HEK293T (cell line): Measurements from ENCODE around the gene HMX1.

Source experiments
- ARNT ChIP-seq: fragments of 450-650 bp; IDR thresholded peaks from 2 replicates; pipeline ENCODE4 v1.6.1; 2017; ENCODE audit warnings: mild to moderate bottlenecking
- BHLHE40 ChIP-seq: fragments of 450-650 bp; IDR thresholded peaks from 2 replicates; pipeline ENCODE4 v1.6.1; 2016; ENCODE audit warnings: mild to moderate bottlenecking, moderate library complexity, borderline replicate concordance
- ELF4 ChIP-seq: fragments of 450-650 bp; IDR thresholded peaks from 2 replicates; pipeline ENCODE4 v1.6.1; 2017; ENCODE audit warnings: antibody characterized with exemption
- FOXA1 ChIP-seq: fragments of 450-650 bp; IDR thresholded peaks from 2 replicates; pipeline ENCODE4 v1.6.1; 2016; ENCODE audit warnings: mild to moderate bottlenecking
- L3MBTL2 ChIP-seq: fragments of 450-650 bp; conservative IDR thresholded peaks from 2 replicates; pipeline ENCODE4 v1.6.1; 2016; ENCODE audit warnings: mild to moderate bottlenecking
- NFRKB ChIP-seq: fragments of 450-650 bp; IDR thresholded peaks from 2 replicates; pipeline ENCODE4 v1.6.1; 2016; ENCODE audit warnings: mild to moderate bottlenecking, moderate library complexity
- PKNOX1 ChIP-seq: fragments of 450-650 bp; IDR thresholded peaks from 2 replicates; pipeline ENCODE4 v1.6.1; 2016
- SP1 ChIP-seq: fragments of 450-650 bp; IDR thresholded peaks from 2 replicates; pipeline ENCODE4 v1.6.1; 2017
- SUZ12 ChIP-seq: fragments of 450-650 bp; IDR thresholded peaks from 2 replicates; pipeline ENCODE4 v1.6.1; 2016; ENCODE audit warnings: mild to moderate bottlenecking

GRCh38 chr4:8864912-8865680 lies 6.5 kb downstream of the HMX1 start:
- TF ChIP-seq NFRKB: no peak
- TF ChIP-seq FOXA1: no peak
- no peak for TF ChIP-seq SP1
- no peak for TF ChIP-seq L3MBTL2
- TF ChIP-seq PKNOX1: no peak
- TF ChIP-seq BHLHE40: no peak
- no peak for TF ChIP-seq ARNT
- TF ChIP-seq SUZ12: no peak
- TF ChIP-seq ELF4: no peak
